Peyer's patch (tissue), 4 donors: ENCODE measurements around the gene HBG2. TPM values are rescaled to one million over a fixed set of nuclear protein-coding genes. Genes with fewer than 3 reads are reported as not detected.

Source experiments
- DNase-seq, 3 donors: peaks; one replicate each; pipeline ENCODE4 v3.0.0-alpha.2; 2017 to 2019
- H3K27ac ChIP-seq, 4 donors: fragments of 200-600 bp; sonication (generic); one replicate each; pipeline ENCODE4 v1.5.1; 2016 to 2019
- H3K27me3 ChIP-seq, 2 donors: fragments of 200-600 bp; sonication (generic); one replicate each; pipeline ENCODE4 v1.5.1; 2019
- H3K36me3 ChIP-seq, 3 donors: fragments of 200-600 bp; sonication (generic); one replicate each; pipeline ENCODE4 v1.5.1; 2016 to 2019
- H3K4me1 ChIP-seq, 4 donors: fragments of 200-600 bp; sonication (generic); one replicate each; pipeline ENCODE4 v1.5.1; 2016 to 2019
- H3K4me3 ChIP-seq, 4 donors: fragments of 200-600 bp; sonication (generic); 1 replicate in 3 of 4; 2 replicates in 1 of 4; pipeline ENCODE4 v1.5.1; 2016 to 2019; ENCODE audit warnings: mild to moderate bottlenecking in 1 of 4
- H3K9me3 ChIP-seq, 4 donors: fragments of 200-600 bp; sonication (generic); one replicate each; pipeline ENCODE4 v1.5.1; 2016 to 2019; ENCODE audit warnings: mild to moderate bottlenecking in 1 of 4
- CTCF ChIP-seq, 6 experiments: fragments of 450-650 bp in 4 of 6; fragments of 200-600 bp in 2 of 6; sonication (generic) in 1 of 6; IDR thresholded peaks; one replicate each; pipeline ENCODE4 v1.5.1; 2017 to 2019; ENCODE audit warnings: antibody characterized with exemption in 6 of 6, mild to moderate bottlenecking in 3 of 6, moderate library complexity in 1 of 6
- POLR2A ChIP-seq, 2 donors: fragments of 450-650 bp; IDR thresholded peaks; one replicate each; pipeline ENCODE4 v1.5.1; 2017; ENCODE audit warnings: antibody characterized with exemption in 2 of 2, mild to moderate bottlenecking in 2 of 2, moderate library complexity in 2 of 2
- total RNA-seq, 4 donors: library from RNA; depleted of rRNA; stranded (reverse); fragments of >200 nt; gene quantifications; one replicate each; pipeline ENCODE4 v1.1.0, GENCODE V29; 2016

HBG2 gene
- total RNA-seq, 4 donors from 2014 or later: not detected

DNA sequence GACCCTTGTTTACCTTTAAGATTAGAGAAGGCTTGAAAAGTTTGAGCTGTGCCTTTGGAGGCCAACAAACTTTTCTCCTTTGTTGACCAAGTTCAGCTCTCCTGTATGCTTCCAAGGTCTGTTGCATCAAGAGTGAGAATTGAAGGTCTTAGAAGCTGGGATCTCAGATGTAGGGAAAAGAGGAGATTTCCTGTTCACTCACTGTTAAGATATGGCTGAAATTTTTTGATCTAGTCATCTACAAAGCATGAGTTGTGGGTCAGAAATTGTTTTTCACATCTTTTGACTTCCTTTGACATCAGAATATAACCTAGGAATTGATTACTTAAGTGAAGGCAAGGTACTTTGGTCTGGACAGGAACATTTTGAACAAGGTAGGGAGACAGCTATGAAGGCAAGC lies 35.1 kb upstream of the HBG2 start:
- no peak overlapping the region for H3K4me3 ChIP-seq
- no peaks in the 10 kb centered on the region for H3K4me1 ChIP-seq
- TF ChIP-seq POLR2A (IDR thresholded peaks at IDR 0.05): no peak
- no peak for TF ChIP-seq CTCF (IDR thresholded peaks at IDR 0.05)
- no peaks in the 10 kb centered on the region for H3K36me3 ChIP-seq
- no peak overlapping the region for H3K27ac ChIP-seq
- no peak for DNase-seq
- no peaks in the 10 kb centered on the region for H3K27me3 ChIP-seq
- no peaks in the 10 kb centered on the region for H3K9me3 ChIP-seq

- TF ChIP-seq POLR2A (IDR thresholded peaks at IDR 0.05) (no peak), CTCF (IDR thresholded peaks at IDR 0.05) (no peak)
- Histone ChIP-seq H3K9me3 (no peaks in the 10 kb centered on the region), H3K4me1 (no peaks in the 10 kb centered on the region), H3K36me3 (no peaks in the 10 kb centered on the region), H3K4me3 (no peak overlapping the region), H3K27ac (no peak overlapping the region), H3K27me3 (no peaks in the 10 kb centered on the region)
- no peak for DNase-seq
These were observed 34.4 kb upstream of the HBG2 start for GRCh38 chr11:5288906-5289550.

GRCh38 chr11:5288108-5288905 lies 33.7 kb upstream of the HBG2 start:
- H3K27ac ChIP-seq: no peak overlapping the region
- no peak for TF ChIP-seq POLR2A (IDR thresholded peaks at IDR 0.05)
- TF ChIP-seq CTCF (IDR thresholded peaks at IDR 0.05): no peak
- H3K36me3 ChIP-seq: no peaks in the 10 kb centered on the region
- no peaks in the 10 kb centered on the region for H3K4me1 ChIP-seq
- DNase-seq: no peak
- H3K4me3 ChIP-seq: no peak overlapping the region
- no peaks in the 10 kb centered on the region for H3K9me3 ChIP-seq
- H3K27me3 ChIP-seq: no peaks in the 10 kb centered on the region

- H3K27me3 ChIP-seq: no peaks in the 10 kb centered on the region
- DNase-seq: no peak
- H3K4me3 ChIP-seq: no peak overlapping the region
- no peak for TF ChIP-seq CTCF (IDR thresholded peaks at IDR 0.05)
- no peaks in the 10 kb centered on the region for H3K9me3 ChIP-seq
- H3K27ac ChIP-seq: no peak overlapping the region
- H3K36me3 ChIP-seq: no peaks in the 10 kb centered on the region
- no peaks in the 10 kb centered on the region for H3K4me1 ChIP-seq
These were observed 32.3 kb upstream of the HBG2 start for GRCh38 chr11:5286901-5287300.

DNA sequence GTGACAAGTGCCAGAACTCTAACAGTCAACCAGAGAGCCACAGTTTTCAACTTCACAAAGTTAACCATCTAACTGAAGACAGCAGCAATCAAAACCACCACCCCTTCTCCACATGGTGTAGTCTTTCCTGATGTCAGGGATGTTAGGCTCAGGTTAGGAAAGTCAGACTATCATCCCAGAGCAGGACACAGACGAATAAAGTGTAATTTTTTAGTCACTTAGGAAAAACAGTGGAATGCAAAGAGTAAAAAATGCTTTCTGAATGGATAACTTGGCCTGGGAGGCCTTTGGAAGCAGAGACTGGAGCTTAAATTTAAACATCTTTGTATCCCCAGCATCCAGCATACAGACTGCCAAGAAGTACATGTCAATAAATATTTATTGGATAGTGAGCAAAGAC lies 31.8 kb upstream of the HBG2 start:
- no peaks in the 10 kb centered on the region for H3K9me3 ChIP-seq
- no peaks in the 10 kb centered on the region for H3K36me3 ChIP-seq
- H3K4me3 ChIP-seq: no peak overlapping the region
- H3K27ac ChIP-seq: no peak overlapping the region
- no peaks in the 10 kb centered on the region for H3K4me1 ChIP-seq
- DNase-seq: no peak
- no peaks in the 10 kb centered on the region for H3K27me3 ChIP-seq
- TF ChIP-seq POLR2A (IDR thresholded peaks at IDR 0.05): no peak
- no peak for TF ChIP-seq CTCF (IDR thresholded peaks at IDR 0.05)
